GM19467 (cell line): ENCODE results near the gene C6orf15.

Experiments
- ATAC-seq: cut with Tn5 transposase; IDR thresholded peaks from one replicate; pipeline ENCODE4 v1.9.1; 2021; ENCODE audit warnings: mild to moderate bottlenecking, moderate library complexity; ENCODE audit not compliant: unreplicated experiment

The C6orf15 gene

DNA sequence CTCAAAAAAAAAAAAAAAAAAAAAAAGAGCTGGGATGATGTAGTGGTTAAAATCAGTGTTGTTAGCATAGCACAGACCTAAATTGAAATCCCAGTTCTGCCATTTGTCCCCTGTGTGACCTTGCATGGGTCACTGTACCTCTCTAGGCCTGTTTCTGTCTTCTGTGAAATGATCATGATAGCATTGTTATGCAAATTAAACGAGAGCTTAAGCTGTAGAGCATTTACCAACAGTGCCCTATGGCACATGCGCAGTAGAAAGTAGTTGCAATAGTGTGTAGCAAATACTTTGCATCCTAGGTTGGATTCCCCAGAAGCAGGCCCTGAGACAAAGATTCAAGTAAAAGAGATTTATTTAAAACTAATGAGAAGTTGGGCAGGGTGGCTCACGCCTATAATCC lies 19.2 kb upstream of the C6orf15 start:
- ATAC-seq = no peak

DNA sequence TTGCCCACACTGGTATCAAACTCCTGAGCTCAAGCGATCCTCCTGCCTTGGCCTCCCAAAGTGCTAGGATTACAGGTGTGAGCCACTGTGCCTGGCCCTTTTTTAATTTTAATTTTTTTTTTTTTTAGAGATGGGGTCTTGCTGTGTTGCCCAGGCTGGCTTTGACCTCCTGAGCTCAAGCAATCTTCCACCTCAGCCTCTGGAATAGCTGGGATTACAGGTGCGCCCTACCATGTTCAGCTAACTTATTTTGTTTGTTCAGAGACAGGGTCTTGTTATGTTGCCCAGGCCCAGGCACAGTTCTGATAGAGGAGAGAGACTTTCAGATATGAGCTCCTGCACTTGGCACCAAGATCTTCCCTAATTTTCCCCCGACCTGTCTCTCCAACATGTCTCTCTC lies 18.4 kb upstream of the C6orf15 start:
- no peak for ATAC-seq

DNA sequence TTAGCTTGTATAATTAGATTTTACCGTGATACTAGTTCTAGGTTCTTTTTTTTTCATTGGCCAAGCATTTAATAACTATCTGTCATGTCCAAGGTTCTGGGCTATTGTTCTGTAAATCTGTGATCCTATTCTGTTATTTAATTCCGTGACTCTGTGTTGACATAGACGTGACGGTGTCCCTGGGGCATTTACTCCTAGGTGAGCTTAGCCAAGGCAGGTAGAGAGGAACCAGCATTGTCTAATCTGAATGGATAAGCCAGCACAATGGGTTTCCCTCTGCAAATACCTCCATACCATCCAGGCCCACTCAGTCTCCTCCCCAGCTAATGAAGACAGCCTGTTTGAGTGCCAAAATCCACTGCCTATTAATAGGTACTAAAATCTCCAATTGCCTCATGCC lies 16.8 kb upstream of the C6orf15 start:
- ATAC-seq = no peak

DNA sequence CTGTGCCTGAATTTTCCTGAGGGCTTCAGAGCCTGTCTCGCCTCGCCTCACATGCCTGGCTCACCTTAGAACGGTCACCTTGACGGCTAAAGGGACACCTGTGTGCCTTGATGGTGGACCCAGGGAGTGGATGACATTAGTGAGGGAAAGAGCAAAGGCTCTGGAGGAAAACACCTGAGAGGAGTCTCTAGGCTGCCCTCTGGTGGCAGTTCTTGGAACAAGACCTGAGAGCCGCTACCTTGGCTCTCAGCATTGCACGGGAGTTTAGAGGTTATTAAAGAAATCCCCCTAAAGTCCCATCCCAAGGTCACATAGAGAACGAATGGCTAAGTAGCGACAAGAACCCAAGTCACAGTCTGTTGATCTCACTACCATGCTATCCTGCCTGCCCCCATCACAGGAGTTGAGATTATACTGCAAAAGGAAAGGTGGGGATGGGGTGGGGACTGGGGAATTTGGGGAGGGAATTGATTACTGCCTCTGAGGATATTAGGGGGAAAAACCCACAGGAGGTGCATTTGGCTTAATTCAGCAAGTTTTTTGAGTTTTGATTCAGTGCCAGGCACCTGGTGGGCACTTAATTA lies 15.8 kb upstream of the C6orf15 start:
- ATAC-seq = no peak

DNA sequence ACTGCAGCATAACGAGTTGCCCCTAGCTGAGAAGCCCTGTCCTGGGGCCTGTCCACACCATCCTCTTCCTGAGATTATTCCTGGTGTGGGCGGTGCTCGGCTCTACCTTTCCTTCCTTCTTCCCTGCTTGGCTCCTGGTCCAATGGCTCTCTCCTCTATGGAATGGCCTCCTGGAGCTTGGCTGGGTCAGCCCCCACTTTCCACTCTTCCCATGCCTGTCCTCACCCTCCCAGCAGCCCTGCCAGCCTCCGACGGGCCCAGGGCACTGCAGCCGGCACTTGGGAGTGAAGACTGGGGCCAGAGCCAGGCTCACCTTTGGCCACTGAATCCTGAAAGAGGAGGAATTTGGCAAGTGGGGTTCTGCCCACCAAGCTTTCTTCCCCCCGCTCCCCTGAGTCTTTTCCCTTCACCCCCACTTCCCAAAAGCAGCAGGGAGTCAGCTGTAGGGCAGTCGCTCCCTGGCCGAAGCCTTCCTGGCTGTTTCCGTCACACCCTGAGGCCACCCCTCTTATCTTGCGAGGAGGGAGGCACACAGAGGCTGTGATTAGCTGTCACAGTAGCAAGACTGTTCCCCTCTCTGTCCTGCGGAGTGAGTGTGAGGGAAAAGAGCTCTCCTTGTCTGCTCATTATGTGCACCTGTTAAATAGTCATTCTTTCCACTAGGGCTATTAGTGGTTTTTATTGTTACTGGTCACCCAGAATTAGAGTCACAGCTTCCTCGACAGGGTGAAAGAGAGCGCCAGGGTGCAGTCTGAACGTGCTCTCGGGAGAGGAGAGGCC lies 14.2 kb upstream of the C6orf15 start:
- ATAC-seq = no peak

GRCh38 chr6:31125586-31126363 lies 13.4 kb upstream of the C6orf15 start:
- no peak for ATAC-seq

- no peak for ATAC-seq
These were observed 12.8 kb upstream of the C6orf15 start for GRCh38 chr6:31125162-31125561.

GRCh38 chr6:31122791-31123706 lies 10.7 kb upstream of the C6orf15 start:
- ATAC-seq = no peak

DNA sequence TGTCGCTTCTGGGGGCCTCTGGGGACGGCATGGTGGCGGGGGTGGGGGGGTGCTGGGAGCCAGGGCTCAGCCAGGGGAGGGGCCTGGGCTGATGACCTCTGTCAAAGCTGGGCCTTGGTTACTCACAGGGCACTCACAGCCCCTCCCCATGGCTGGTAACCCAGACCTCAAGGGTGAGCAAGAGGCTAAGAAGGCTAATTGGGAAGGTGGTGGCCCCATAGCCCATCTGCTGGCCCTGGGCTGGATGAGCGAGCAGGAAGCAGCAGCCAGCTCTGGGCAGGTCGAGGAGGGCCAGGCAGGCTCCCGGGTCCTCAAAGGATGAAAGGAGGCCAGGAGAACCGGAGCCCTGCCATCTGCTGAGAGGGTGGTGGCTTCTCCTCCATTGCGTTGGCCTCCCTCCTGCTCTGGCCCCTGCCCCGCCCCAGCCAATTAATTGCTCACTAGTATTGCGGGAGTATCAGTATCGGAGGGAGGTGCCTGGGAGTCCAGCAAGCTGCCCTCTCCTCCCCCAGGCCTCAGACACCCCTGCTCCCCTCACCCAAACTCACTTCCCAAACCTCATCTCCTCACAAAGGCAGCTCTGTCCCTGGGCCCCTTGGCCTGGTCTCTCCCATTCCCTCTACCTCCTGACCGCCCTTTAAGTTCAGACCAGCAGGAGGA lies 8.9 kb upstream of the C6orf15 start:
- no peak for ATAC-seq

DNA sequence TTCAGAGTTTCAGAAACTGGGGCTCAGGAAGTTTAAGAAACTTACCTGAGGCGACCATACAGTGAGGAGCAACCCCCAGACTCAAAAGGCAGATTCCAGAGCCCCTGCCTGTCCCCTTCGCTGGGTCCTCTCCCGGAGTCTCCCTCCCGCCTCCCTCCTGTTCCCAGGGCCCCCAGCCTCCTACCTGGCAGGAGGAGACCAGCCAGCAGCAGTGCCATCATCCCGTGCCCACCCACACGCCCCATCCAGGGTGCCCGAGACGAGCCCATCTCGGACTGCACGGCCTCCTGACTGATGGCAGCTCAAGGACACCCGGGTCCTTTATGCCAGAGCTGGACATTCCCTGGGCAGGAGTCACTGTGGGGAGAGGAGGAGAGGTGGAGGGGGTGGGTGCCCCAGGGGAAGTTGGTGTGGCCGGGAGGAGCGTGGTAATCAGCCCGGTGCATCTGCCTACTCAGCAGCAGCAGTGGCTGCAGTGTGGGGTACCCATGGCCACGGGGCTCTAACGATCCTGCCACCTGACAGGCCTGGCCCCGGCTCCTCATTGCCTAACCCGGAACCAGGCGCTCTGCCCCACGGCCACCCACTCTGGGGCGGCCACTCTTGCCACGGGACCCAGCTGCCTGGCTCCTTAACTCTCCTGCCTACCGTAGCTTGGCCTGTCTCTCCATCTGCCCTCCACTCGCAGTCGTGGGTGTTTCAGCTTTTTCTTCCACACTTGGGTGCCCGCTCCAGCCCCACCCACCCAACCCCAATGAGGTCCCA lies 8.0 kb upstream of the C6orf15 start, which contains the start of gene CDSN:
Gene CDSN, minus strand, starts transcription at position 296 of the 765 bp plus-strand sequence. Its CDS starts 27 bp downstream, at position 269.
- no peak for ATAC-seq

DNA sequence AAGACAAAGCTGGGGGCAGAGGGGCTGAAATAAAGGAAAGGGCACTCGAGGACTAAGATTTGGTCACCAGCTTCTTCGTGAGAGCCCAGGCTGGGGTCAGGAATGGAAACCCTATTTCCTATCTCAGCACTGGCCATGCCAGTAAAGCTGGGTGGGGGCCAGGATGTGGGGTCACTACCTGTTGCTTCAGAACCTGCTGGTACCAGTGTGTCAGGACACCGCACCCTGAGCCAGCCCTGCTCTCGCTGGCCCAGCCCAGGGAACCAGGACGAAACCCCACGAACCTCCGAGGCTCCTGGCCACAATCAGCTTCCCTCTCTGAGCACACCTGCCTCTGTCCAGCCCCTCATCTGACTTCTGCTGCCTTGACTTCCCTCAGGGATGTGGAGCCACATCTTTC lies 5.8 kb upstream of the C6orf15 start:
- ATAC-seq = no peak

DNA sequence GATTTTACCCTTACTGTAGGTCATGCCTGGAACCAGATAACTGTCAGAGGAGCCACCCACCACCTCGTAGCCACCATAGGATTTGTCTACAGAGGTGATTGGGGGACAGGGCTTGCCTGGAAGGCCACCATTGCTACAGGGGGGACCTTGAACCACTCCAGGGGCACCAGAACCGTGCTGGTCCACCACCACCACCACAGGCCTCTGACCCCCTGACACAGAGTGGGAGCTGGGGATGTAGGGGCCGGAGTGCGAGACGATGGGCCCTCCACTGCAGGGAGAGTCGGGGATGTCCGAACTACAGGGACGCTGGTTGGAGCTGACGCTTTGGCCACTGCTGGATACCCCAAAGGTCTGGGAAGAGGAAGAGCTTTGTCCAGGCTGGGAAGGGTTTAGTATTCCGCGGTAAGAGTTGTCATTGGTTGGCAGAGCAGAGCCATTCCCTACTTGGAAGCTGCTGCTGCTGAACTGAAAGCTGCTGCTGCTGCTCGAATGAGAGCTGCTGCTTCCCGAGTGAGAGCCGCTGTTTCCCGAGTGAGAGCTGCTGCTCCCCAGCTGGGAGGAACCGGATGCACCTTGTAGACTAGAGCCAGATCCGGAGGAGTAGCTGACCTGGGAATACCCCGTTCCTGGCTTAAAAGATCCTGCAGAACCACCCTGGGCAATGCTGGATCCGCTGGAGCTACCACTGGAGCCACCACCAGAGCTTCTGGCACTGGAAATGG lies 4.4 kb upstream of the C6orf15 start:
- ATAC-seq = no peak

GRCh38 chr6:31115941-31116560 lies 3.7 kb upstream of the C6orf15 start:
- no peak for ATAC-seq

- ATAC-seq = no peak
These were observed 2.8 kb upstream of the C6orf15 start for GRCh38 chr6:31114970-31115849.

DNA sequence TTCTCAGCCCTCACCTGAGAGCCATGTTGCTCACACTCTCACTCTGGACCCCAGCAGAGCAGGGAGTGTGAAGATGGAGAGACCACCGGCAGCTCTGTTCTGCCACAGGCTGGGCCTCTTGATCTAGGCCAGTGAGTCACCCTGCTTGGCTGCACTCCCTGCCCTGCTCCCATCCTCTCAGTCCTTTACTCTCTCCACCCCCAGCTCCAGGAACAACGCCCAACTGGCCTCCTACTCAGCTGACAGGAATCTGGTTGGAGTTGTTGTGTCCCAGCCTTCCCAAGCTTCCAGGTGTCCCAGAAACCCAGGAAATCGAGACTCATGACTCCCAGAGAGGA lies 2.1 kb upstream of the C6orf15 start, which contains the start of gene PSORS1C1:
Gene PSORS1C1, plus strand, starts transcription at position 260 of the 338 bp plus-strand sequence. CDS start 14,833 bp downstream, outside the sequence.
- no peak for ATAC-seq

DNA sequence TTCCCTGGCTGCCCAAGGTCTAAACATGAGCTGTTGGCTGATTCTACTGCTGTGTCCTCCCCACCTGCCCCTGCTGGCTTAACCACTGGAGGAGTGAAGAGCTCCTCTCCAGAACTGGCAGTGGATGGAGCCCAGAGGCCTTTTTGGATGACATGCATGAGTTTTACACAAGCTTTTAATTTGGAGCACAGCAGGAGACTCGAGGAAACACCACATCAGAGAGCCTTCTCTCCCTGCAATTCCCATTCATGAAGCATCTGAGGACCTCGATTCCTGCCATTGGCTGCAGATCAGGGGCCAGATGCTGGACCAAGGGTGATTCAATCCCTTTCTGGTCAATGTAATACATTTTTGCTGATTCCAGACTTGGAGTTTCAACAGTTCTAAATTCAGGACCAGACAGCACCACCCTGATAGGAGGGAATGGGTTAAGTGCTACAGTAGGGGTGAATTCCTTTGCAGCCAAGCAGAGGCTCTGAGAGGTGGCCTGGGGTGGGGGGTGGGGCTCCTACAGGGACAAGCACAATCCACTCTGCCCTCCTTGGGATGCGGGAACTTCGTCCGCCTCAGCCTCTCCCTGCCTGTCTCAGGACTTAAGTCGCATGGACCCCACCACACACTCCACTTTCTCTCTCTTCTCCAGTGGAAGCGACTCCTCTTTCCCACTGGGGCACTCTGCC lies 1.6 kb upstream of the C6orf15 start:
- ATAC-seq = no peak

- no peak for ATAC-seq
These were observed 663 bp downstream of the C6orf15 start for GRCh38 chr6:31111712-31112111.
